Transverse colon (tissue), 4 donors: ENCODE measurements around the gene XBP1. TPM values are rescaled to one million over a fixed set of nuclear protein-coding genes. Genes with fewer than 3 reads are reported as not detected.

Experiments used
- DNase-seq: peaks from one replicate; pipeline ENCODE4 v3.0.0-alpha.2; 2019
- H3K27ac ChIP-seq, 4 donors: fragments of 200-600 bp; sonication (generic); 2 replicates each; pipeline ENCODE4 v1.5.1; 2016 to 2018; ENCODE audit warnings: inconsistent platforms in 4 of 4
- H3K27me3 ChIP-seq: fragments of 200-600 bp; sonication (generic); 2 replicates; pipeline ENCODE4 v1.5.1; 2017; ENCODE audit warnings: inconsistent platforms
- H3K36me3 ChIP-seq, 4 donors: fragments of 200-600 bp; sonication (generic); 2 replicates each; pipeline ENCODE4 v1.5.1; 2017 to 2019; ENCODE audit warnings: inconsistent platforms in 4 of 4
- H3K4me1 ChIP-seq, 4 donors: fragments of 200-600 bp; sonication (generic); 2 replicates each; pipeline ENCODE4 v1.5.1; 2017 to 2020; ENCODE audit warnings: inconsistent platforms in 4 of 4
- H3K4me3 ChIP-seq, 4 donors: fragments of 200-600 bp; sonication (generic); 1 replicate in 1 of 4; 2 replicates in 3 of 4; pipeline versions ENCODE4 v1.5.1 to v1.6.1; 2017 to 2019; ENCODE audit warnings: inconsistent platforms in 4 of 4
- H3K9me3 ChIP-seq, 2 donors: fragments of 200-600 bp; sonication (generic); 2 replicates each; pipeline ENCODE4 v1.5.1; 2017 to 2019; ENCODE audit warnings: inconsistent platforms in 2 of 2
- CTCF ChIP-seq, 5 experiments: fragments of 200-600 bp in 3 of 5; fragments of 450-650 bp in 2 of 5; sonication (generic) in 3 of 5; IDR thresholded peaks; 1 replicate in 2 of 5; 2 replicates in 3 of 5; pipeline ENCODE4 v1.5.1; 2016 to 2017; ENCODE audit warnings: antibody characterized with exemption in 5 of 5, inconsistent platforms in 3 of 5, mild to moderate bottlenecking in 2 of 5, moderate library complexity in 1 of 5
- EP300 ChIP-seq: sonication (generic); formaldehyde crosslinking; IDR thresholded peaks from one replicate; pipeline ENCODE4 v1.6.1; 2017; ENCODE audit warnings: antibody characterized with exemption, low read depth
- POLR2A ChIP-seq: fragments of 450-650 bp; IDR thresholded peaks from one replicate; pipeline ENCODE4 v1.6.1; 2016; ENCODE audit warnings: antibody characterized with exemption, mild to moderate bottlenecking, moderate library complexity
- POLR2AphosphoS5 ChIP-seq, 3 donors: sonication (generic); formaldehyde crosslinking; IDR thresholded peaks; one replicate each; pipeline ENCODE4 v1.6.1; 2016; ENCODE audit warnings: antibody characterized with exemption in 3 of 3
- WGBS, 2 donors: methylation state at CpG; one replicate each; pipeline ENCODE4 v1.1.5; 2018; ENCODE audit warnings: low coverage in 1 of 2; 5-methylcytosine and 5-hydroxymethylcytosine counted together
- in situ Hi-C, 4 donors: fragments of 200-750 bp; cut with MboI; loops; one replicate each; pipeline versions ENCODE4 v1.15.0 to v1.15.1; 2017; ENCODE audit warnings: low sequenced_read_pairs in 3 of 4, low pct_ligation_motif_present in 1 of 4, low pct_unique_long_range_greater_than_20kb in 1 of 4
- intact Hi-C: fragments of 100-400 bp; cut with DNase I; formaldehyde crosslinking; loops from one replicate; pipeline ENCODE4 v1.15.1; 2023; ENCODE audit warnings: low total_unique reads
- total RNA-seq, 4 donors: library from RNA; depleted of rRNA; stranded (reverse); fragments of >200 nt; gene quantifications; one replicate each; pipeline ENCODE4 v1.1.0, GENCODE V29; 2016

XBP1 gene
- total RNA-seq, 4 donors from 2014 or later, result 68.1 to 263 (median 190) TPM

DNA sequence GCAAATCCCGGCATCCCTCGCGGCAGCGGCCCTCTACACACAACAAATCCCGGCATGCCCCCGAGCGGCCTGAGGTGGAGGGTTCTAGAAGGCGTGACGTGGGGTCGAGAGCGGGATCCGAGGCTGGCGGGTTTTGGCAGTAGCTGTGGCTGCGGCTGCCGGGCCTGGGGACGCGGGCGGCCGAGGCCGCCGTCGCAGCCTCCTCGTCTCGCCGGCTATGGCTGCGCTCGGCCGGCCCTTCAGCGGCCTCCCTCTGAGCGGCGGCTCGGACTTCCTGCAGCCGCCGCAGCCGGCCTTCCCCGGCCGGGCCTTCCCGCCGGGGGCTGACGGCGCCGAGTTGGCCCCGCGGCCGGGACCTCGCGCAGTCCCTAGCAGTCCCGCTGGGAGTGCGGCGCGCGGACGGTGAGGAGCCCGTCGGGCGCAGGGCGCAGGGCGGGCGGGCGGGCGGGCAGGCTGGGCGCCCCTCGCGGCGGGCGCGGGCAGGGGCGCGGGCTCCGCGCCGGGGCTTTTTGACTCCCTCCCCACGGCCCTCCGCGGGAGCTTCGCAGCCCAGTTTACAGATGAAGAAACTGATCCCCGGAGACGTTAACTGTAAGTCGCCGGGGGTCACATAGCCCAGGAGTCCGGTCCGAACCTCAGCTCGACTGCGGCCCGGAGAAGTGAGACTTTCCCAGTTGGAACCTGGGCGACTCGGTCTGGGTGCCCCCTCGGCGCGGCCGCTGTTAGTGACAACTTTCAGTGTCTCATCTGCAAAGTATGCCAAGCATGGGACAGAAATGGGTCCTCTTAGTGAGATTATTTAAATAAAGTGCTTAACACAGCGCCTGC, 27.5 kb downstream of the XBP1 start, which contains the start of gene CCDC117:
TSS of gene CCDC117 (plus strand) at position 63 of the 828 bp plus-strand sequence. CDS start at position 218, 155 bp downstream.
- in situ Hi-C loops (no loop called here), intact Hi-C loops (no loop called here)
- DNase-seq, result peak; percentile 96
- H3K27ac ChIP-seq, result peak within 1 kb of the TSS; percentile 99 to 100 (median 99)
- WGBS, 2 donors, result 1% methylated on average over 64 of the region's 92 CpGs; no CpG with 5 or more reads in 1 of the 2 donors
- H3K9me3 ChIP-seq, result no peaks in the 10 kb centered on the region
- peaks cover 0 to 3% (median 0%) of the 10 kb centered on the region in 4 donors for H3K36me3 ChIP-seq
- H3K27me3 ChIP-seq, result no peaks in the 10 kb centered on the region
- H3K4me1 ChIP-seq, result peaks cover 12 to 32% (median 15%) of the 10 kb centered on the region in 4 donors
- peak within 1 kb of the TSS; percentile 91 to 97 (median 94) for H3K4me3 ChIP-seq
- TF ChIP-seq POLR2A (peak; percentile 69), CTCF (IDR thresholded peaks at IDR 0.05) (peak in 3 of 5 experiments; percentile 14 to 26 (median 24)), EP300 (no peak), POLR2AphosphoS5 (IDR thresholded peaks at IDR 0.05) (peak; percentile 87 to 91 (median 90))

DNA sequence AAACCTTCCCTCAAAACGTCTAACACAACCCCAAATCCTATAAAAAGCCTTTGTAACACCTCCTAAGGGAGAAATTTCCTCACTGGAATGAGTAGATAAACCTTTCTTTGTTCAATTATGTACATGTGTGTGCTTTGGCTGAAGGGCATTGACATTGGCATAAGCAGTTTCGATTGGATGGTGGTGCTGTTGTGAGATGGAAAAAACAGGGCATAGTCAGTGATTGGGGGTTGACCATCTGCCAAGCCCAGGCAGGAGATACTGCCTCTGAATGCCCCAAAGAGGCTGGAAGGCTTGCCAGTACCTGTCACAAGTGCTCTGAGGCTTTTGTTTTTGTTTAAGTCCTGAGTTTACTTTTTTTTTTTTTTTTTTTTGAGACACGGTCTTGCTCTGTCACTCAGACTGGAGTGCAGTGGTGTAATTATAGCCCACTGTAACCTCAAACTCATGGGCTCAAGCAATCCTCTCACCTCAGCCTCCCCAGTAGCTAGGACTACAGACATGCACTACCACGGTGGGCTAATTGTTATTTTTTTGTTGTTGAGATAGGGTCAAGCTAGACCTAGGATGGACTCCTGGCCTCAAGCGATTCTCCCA, 29.1 kb downstream of the XBP1 start:
- Histone ChIP-seq H3K4me1 (peaks cover 12 to 26% (median 14%) of the 10 kb centered on the region in 4 donors), H3K27me3 (no peaks in the 10 kb centered on the region), H3K9me3 (no peaks in the 10 kb centered on the region), H3K27ac (no peak overlapping the region), H3K36me3 (no peaks in the 10 kb centered on the region), H3K4me3 (no peak overlapping the region)
- DNase-seq, result no peak
- in situ Hi-C loops (no loop called here), intact Hi-C loops (no loop called here)
- no peak for TF ChIP-seq POLR2A
- no peak for TF ChIP-seq POLR2AphosphoS5 (IDR thresholded peaks at IDR 0.05)
- no peak for TF ChIP-seq EP300
- no peak for TF ChIP-seq CTCF (IDR thresholded peaks at IDR 0.05)
- WGBS, 2 donors, result 67 to 75% methylated on average over 1 to 5 of the region's 5 CpGs

- Histone ChIP-seq H3K36me3 (no peaks in the 10 kb centered on the region), H3K4me3 (no peak overlapping the region), H3K9me3 (no peaks in the 10 kb centered on the region), H3K27me3 (no peaks in the 10 kb centered on the region), H3K4me1 (peaks cover 3 to 14% (median 8%) of the 10 kb centered on the region in 4 donors), H3K27ac (no peak overlapping the region)
- in situ Hi-C loops, result no loop called here
- intact Hi-C loops, result no loop called here
- WGBS, 2 donors, result 81 to 93% methylated on average over 4 to 14 of the region's 14 CpGs
- TF ChIP-seq POLR2AphosphoS5 (IDR thresholded peaks at IDR 0.05) (no peak), EP300 (no peak), CTCF (IDR thresholded peaks at IDR 0.05) (no peak), POLR2A (no peak)
- no peak for DNase-seq
These were observed 30.8 kb downstream of the XBP1 start for GRCh38 chr22:28769394-28770085.
